Stimulated activated naive CD8-positive, alpha-beta T cell treated with anti-CD3 and anti-CD28 coated beads, Interleukin-15, Interleukin-2, amounts not matched to agents 100 U/mL and 50 U/mL, for 24 hours (primary cell): ENCODE measurements around the gene ECM2.
"Not testable (repeated sequence)": the region's sequence is repeated elsewhere in the genome, so short reads cannot be mapped to it uniquely, and the experiment has no call there.

ENCODE experiments used
- ATAC-seq: fragments of 150-1000 bp; cut with Tn5 transposase; one replicate; pipeline ENCODE4 v1.10.0; 2021
- DNase-seq: peaks from one replicate; pipeline ENCODE4 v3.0.0; 2021

The ECM2 gene

DNA sequence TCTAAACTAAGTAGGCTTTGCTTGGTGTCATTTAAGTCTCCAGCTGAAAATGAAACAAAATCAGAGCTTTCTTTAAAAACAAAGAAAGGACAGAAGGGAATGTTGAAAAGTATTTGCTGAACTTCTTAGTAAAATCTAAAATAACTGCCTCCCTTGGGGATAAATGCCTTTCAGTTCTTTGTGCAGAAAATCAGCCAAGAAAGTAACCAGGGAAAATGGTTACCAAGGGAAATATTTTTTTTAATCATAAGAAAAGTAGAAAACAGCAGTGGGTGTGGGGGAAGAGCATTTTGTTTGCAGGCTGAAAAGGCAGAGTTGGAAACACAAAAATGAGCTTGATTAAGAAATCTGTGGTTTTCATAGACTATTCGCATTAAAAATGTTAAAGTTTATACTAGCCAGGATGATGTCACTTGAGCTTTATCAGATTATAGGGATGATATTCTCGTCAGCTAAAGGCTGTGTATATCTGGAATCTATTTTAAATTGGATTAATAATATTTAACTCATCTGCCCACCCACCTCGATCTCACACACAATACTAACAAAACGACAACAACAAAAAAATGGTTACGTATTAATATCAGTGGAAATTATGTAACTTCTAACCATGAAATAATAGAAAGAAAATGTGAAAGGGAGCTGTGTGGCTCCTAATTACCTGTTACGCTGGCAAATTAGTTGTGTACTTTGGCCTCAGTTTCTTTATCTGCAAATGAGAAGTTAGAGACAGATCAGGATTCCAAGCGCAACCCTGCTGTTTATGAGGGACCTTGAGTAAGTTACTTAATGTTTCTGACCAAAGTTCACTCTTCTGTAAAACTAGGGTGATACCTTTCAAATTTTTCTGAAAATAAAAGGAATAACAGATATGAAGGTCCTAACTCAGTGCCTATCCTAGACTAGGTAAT lies at the start of gene ECM2:
Gene ECM2, minus strand, starts transcription at position 51 of the 911 bp plus-strand sequence. CDS start 13,124 bp downstream, outside the sequence.
- DNase-seq (no peak), ATAC-seq (no peak)

DNA sequence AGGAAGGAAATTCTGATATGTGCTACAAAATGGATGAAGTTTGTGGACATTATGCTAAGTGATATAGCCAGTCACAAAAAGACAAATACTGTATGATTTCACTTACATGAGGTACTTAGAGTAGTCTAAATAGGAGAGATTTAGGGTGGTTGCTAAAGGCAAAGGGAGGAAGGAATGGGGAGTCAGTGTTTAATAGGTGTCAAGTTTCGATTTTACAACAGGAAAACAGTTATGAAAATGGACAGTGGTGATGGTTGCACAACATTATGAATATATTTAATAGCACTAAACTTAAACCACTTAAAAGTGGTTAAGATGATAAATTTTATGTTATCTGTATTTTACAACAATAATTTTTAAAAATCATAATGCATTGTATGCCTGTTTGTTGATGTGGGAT lies 40.4 kb upstream of the ECM2 start:
- ATAC-seq (no peak), DNase-seq (no peak)

DNA sequence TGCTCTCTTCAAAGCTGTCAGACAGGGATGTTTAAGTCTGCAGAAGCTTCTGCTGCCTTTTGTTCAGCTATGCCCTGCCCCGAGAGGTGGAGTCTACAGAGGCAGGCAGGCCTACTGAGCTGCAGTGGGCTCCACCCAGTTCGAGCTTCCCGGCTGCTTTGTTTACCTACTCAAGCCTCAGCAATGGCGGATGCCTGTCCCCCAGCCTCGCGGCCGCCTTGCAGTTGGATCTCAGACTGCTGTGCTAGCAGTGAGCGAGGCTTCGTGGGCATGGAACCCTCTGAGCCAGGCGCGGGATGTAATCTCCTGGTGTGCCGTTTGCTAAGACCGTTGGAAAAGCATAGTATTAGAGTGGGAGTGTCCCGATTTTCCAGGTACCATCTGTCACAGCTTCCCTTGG lies 37.8 kb upstream of the ECM2 start:
- not testable (repeated sequence) for DNase-seq, ATAC-seq

DNA sequence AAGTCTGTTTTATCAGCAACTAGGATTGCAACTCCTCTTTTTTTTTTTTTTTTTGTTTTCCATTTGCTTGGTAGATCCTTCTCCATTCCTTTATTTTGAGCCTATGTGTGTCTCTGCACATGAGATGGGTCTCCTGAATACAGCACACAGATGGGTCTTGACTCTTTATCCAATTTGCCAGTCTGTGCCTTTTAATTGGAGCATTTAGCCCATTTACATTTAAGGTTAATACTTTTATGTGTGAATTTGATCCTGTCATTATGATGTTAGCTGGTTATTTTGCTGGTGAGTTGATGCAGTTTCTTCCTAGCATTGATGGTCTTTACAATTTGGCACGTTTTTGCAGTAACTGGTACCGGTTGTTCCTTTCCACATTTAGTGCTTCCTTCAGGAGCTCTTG lies 36.1 kb upstream of the ECM2 start:
- ATAC-seq, result not testable (repeated sequence)

DNA sequence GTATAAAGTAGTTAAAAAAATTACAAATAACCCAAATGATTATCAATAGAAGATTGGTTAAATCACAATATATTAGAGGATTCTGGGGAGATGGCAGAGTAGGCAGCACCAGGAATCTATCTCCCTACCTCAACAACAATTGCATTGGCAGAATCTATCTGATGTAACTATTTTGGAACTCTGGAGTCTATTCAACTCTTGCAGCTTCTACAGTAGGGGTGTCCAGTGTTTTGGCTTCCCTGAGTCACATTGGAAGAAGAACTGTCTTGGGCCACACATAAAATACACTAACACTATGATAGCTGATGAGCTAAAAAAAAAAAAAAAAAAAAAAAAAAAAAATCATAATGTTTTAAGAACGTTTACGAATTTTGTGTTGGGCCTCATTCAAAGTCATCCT lies 29.2 kb upstream of the ECM2 start:
- ATAC-seq, result no peak
- no peak for DNase-seq

More for the DNA sequence above, 36.1 kb upstream of the ECM2 start:
- not testable (repeated sequence) for DNase-seq

DNA sequence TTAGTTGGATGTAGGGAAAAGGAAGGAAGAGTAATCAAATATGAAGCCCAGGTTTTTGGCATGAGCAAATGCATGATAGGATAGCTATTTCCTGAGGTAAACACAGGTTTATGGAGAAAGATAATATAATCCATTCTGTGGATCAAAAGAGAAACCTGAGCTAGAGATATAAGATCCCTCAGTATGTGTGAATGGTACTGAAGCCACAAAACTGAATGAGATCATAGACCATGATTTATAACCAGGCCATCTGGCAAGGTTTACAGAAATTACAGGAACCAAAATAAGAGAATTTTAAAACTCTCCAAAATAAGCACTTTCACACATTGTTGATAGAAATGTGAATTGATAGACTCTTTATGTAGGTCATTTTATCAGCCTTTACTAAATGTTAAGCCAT lies 28.7 kb upstream of the ECM2 start:
- ATAC-seq (no peak), DNase-seq (no peak)

DNA sequence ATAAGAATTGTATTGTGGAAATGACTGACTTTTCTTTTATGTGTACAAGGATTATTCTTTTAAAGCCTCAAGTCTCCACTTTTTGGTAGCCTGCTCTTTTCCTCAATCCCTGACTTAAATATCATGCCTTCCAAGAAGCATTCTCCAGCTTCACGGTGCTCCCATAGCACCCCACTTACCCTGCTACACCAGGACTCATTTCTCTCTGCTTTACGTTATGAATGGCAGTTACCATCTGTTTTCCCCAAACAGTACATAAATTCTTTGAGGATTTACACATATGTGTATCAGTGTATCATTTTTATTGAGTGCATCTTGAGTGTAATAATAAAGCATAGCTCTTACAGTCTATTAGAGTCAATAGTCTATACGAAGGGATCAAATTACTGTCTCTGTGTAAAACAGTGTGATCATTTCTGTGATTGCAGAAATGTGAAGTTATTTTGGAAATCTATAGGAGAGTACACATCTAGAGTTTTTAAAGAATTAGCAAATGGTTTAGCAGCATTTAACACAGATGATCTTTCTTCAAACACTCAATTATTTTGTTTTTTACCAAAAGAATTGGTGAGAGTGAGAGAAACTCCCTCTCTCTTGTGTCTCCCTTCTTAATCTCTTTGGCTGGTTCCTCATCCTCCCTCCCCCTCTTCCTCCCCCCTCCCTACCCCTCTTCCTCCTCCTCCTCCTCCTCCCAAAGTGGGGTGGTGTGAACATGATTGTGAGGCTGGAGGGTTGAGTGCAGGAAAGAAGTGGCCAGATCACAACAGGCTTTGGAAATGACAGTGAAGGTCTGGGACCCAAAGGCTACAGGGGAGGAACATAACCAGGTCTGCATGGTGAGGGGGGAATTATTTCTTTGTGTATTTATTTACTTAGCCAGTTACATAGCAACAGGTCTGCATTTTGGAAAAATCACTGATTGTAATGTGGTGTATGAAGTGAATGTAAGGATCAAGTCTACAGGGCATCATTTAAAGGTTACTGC lies 27.6 kb upstream of the ECM2 start:
- DNase-seq (no peak), ATAC-seq (no peak)

DNA sequence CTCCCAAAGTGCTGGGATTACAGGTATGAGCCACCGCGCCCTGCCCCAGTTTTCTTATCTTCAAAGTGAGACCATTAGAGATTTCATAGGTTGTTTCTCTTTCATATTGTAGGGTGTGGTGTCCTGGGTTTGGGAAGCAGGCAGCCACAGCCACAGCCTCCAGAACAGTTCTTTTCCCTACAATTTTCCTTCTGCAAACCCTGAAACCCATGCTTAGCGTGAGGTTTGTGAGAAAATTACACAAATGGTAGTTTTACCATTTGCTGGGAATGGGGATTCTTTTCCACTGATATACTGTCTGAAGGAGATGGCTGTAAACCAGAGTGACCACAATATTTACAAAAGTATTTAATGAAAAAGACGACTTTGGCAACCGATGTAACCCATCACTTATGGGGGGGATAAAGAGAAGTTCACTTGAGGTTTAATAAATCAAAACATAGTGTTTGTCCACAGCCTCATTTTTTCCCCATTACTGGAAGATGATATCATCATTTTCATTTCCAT lies 26.7 kb upstream of the ECM2 start:
- ATAC-seq (no peak), DNase-seq (no peak)

DNA sequence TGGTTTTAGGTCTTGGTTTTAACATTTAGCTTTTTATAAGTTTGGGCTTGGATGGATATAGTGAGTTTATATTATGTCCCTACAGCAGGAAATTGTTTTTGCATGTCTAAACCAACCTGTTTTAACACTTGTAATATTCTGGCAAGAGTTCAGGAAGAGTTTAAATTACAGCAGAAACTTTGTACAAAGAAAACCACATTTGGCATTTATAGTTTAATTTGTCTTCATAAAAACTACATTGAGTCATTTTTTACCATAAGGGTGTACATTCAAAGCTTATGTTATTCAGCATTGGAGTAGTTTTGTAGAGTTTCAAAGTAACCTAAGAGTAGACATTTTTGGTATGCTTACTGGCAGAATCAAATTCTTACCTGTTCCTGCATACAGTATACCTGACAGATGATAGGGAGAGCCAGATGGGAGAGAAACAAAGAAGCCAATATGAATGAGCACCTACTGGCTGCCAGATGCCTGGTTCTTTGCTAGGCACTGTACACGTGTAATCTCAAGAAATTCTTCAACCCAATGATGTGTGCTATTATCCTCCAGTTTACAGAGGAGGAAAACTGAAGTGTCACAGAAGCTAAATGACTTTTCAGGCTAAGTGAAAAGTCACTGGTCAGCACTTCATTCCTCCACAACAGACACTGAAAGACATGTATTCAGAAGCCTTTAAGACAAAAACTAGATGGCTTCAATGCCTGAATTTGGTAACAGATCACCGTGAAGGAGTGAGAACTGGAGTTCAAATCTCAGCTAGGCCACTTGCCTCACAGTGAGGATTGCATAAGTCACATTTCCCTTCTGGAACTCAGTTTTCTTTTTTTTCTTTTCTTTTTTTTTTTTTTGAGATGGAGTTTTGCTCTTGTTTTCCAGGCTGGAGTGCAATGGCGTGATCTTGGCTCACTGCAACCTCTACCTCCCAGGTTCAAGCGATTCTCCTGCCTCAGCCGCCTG lies 25.9 kb upstream of the ECM2 start:
- DNase-seq, result no peak

DNA sequence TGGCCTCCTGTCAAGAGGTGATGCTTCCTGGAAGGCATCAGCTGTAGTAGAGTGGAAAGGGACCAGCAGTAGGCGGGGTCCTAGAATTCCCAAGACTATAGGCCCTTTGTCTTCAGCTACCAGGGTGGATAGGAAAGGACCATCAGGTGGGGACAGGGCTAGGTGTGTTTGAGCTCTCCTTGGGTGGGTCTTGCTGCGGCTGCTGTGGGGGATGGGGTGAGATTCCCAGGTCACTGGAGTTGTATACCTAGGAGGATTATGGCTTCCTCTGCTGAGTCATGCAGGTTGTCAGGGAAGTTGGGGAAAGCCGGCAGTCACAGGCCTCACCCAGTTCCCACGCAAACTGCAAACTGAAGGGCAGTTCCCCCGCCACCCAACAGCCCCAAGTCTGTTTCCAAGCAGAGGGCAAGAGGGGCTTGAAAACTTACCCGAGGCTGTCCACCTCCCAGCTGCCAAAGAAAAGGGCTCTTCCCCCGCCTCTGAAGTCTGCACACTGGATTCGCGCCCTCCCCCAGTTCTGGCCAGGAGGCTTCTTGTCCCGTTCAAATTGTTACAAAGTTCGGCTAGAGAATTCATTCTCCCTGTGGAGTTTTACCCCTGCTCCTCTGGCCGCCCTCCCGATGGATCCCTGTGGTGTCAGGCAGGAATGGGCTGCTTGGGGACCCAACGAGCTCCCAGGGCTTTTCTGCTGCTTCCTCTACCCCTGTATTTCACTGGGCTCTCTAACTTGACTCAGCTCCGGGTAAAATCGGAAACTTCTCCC lies 23.0 kb upstream of the ECM2 start:
- no peak for ATAC-seq
- no peak for DNase-seq

More for the DNA sequence above, 25.9 kb upstream of the ECM2 start:
- no peak for ATAC-seq

DNA sequence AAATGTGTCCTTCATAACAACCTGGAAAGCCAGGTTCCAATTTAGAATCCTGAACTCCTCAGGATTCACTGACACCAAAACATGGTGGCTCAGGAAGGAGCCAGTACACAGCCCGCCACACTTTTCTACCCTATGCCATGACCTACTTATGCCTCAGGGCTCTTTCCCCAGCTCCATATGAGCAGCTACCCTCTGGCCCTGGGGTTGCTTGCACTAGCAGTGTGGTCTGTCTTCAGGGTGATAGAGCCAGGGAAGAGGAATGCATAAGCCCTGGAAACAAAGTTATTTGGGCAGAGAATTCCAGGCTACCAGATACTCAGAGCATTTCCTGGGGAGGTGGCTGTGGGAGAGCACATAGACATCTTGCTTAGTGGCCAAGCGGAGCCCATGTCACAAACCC lies 15.0 kb upstream of the ECM2 start:
- DNase-seq (no peak), ATAC-seq (no peak)

DNA sequence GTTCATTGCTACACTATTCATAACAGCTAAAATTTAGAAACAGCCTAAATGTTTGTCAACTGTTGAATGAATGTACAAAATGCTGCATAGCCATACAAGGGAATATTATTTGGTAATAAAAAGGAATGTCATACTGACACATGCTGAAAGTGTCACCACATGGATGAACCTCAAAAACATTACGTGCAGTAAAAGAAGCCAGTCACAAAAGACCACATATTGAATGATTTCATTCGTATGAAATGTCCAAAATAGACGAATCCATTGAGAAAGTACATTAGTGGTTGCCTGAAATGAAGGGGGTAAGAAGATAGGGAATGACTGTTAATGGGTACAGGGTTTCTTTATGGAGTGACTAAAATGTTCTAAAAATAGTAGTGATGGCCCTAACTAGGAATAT lies 11.6 kb upstream of the ECM2 start:
- ATAC-seq (no peak), DNase-seq (no peak)

DNA sequence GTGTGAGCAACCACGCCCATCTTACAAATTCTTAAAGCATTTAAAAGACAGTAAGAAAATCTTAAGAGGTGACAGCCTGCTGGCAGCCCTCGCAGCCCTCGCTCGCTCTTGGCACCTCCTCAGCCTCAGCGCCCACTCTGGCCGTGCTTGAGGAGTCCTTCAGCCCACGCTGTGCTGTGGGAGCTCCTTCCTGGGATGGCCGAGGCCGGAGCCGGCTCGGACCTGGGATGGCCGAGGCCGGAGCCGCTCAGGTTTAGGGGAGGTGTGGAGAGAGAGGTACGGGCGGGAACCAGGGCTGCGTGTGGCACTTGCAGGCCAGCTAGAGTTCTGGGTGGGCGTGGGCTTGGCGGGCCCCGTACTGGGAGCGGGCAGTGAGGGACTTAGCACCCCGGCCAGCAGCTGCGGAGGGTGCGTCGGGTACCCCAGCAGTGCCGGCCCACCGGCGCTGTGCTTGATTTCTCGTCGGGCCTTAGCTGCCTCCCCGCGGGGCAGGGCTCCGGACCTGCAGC lies 9.3 kb upstream of the ECM2 start:
- ATAC-seq (no peak), DNase-seq (no peak)

DNA sequence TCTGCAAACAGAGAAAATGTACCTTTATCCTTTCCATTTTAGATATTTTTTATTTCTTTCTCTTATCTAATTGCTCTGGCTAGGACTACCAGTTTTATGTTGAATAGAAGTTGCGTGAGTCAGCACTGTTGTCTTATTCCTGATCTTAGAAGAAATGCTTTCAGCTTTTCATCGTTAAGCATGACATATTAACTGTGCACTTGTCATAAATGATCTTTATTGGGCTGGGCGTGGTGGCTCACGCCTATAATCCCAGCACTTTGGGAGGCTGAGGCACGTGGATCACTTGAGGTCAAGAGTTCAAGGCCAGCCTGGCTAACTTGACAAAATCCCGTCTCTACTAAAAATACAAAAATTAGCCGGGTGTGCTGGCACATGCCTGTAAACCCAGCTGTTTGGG lies 8.2 kb upstream of the ECM2 start:
- ATAC-seq (no peak), DNase-seq (no peak)

DNA sequence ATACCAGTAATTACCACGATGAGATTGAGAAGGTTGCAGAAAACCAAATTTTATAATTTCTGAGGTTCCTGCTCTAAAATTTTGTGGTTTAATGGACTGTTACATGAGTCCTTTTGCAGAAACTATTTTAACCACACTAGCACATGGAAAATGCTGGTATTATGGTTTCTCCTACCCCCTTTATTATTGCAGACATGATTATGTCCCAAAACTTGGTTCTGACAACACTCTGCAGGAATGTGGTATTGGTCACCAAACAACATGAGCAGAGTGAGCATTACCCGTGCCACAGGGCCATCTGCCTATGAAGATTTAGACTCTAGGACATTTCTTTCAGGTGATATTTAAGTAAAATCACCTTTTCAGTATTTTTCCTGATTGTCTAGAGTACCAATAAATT lies 2.8 kb upstream of the ECM2 start:
- no peak for ATAC-seq

DNA sequence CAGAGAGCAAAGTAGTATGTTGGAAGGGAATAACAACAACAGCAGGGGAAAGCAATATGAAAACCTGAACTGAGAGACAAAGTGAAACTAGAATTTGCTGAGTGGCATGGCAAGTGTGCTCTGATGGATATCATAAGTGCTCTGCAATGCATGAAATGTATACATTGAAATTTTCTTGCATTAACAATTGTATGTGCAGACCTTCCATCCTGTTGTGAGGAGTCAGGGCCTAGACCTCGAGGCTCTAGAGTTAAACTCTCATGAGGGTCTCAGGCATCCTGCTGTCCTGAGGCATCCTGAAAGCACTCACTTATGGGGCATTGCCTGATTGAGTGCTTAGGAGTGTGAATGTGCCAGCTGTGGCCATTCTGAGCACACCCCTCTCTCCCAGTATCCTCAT lies 1.1 kb downstream of the ECM2 start:
- ATAC-seq, result no peak
- DNase-seq, result no peak

More for the DNA sequence above, 2.8 kb upstream of the ECM2 start:
- DNase-seq, result no peak

DNA sequence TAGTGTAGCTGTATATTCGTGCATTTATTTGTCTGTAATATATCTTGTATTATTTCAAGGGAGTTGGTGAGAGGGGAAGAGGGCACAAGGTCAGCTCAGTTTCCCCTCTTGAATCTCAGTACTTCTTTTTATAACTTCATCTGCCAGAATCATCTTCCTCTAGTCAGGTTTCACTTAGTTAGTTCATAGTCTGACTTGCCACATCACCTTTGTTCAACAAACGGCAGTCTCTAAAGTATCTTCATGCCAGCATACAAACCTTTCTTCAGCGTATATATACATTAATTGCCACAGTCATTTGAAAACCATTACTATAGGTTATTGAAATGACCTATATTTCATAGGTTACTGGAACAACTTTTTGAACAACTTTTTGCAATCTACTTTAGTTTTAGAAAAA lies 1.6 kb downstream of the ECM2 start:
- no peak for ATAC-seq
- no peak for DNase-seq

DNA sequence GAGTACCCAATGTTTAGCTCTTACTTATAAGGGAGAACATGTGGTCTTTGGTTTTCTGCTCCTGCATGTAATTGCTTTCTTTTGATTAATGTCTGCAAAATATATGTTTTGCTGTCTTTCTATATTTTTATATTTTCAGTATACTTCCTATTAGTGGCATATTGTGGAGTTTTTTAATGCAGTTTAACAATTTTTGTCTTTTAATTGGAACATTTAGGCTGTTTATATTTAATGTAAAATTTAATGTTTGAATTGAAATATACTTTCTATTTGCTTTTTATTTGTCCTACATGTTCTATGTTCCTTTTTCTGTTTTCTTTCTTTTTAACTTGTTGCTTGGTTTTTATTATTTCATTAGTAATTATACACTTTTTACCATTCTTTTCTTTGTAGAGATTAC lies 4.9 kb downstream of the ECM2 start:
- ATAC-seq (no peak), DNase-seq (no peak)

DNA sequence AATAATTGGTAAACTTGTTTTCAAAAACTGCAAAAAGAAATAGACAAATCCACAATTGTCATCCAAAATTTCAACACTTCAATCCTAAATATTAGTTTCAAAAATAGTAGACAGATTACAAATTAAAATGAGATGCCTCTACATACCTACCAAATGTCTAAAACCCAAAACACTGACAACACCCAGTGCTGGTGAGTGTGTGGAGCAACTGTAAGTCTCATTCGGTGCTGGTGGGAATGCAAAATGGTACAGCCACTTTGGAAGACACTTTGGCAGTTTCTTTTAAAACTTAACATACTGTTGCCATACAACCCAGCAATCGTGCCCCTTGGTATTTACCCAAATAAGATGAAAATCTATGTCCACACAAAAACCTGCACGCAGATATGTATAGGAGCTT lies 6.7 kb downstream of the ECM2 start:
- no peak for DNase-seq
- ATAC-seq, result no peak

DNA sequence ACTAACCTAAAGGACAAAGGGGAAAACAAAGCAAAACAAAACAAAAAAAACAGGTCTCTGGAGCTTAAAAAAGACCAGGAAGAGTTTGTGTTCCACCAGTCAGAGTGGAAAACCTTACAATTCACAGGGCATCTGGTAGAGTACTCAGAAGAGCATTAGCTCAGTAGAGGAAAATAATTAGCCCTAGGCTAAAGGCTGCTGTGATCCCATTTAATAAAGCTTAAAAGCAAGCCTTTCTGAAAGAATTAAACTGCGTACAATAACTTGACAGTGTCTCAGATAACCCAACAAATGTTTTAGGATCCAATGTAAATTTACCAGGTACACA lies 7.3 kb downstream of the ECM2 start:
- ATAC-seq (no peak), DNase-seq (no peak)
